Activated CD4-positive, alpha-beta memory T cell treated with anti-CD3 and anti-CD28 coated beads, Interleukin-2, amount 10 ng/mL, durations not matched to agents 7 days and 5 days (primary cell): ENCODE measurements around the gene SLC13A4. TPM values are rescaled to one million over a fixed set of nuclear protein-coding genes. Genes with fewer than 3 reads are reported as not detected.

Experiments
- CTCF ChIA-PET: fragments of 350-600 bp; sonication (Branson Sonifier 250); formaldehyde crosslinking; loops from one replicate; lab custom pipeline; 2021; ENCODE audit warnings: antibody characterized with exemption, inconsistent platforms; lab: Charles Lee
- POLR2A ChIA-PET: fragments of 350-600 bp; sonication (Branson Sonifier 250); formaldehyde crosslinking; loops from one replicate; lab custom pipeline; 2021; ENCODE audit warnings: antibody characterized with exemption; lab: Charles Lee
- DNase-seq: peaks from one replicate; pipeline ENCODE4 v3.0.0-alpha.2; 2020
- H3K27ac Mint-ChIP-seq: one replicate; pipeline ENCODE4 v1.8.0; 2021; ENCODE audit warnings: mild to moderate bottlenecking, mixed read lengths
- H3K27me3 Mint-ChIP-seq: one replicate; pipeline ENCODE4 v1.8.0; 2021; ENCODE audit warnings: mixed read lengths
- H3K36me3 Mint-ChIP-seq: one replicate; pipeline ENCODE4 v1.8.0; 2021; ENCODE audit warnings: low read depth, mixed read lengths
- H3K4me1 Mint-ChIP-seq: one replicate; pipeline ENCODE4 v1.8.0; 2021; ENCODE audit warnings: mixed read lengths
- H3K4me3 Mint-ChIP-seq: one replicate; pipeline ENCODE4 v1.8.0; 2021; ENCODE audit warnings: mild to moderate bottlenecking, mixed read lengths
- H3K9me3 Mint-ChIP-seq: one replicate; pipeline ENCODE4 v1.8.0; 2021; ENCODE audit warnings: mixed read lengths
- total RNA-seq, 2 experiments: library from RNA; stranded (reverse); gene quantifications; one replicate each; pipeline ENCODE4 v1.2.3, GENCODE V29; 2021

The SLC13A4 gene
- total RNA-seq, 2 experiments from 2014 or later: not detected

DNA sequence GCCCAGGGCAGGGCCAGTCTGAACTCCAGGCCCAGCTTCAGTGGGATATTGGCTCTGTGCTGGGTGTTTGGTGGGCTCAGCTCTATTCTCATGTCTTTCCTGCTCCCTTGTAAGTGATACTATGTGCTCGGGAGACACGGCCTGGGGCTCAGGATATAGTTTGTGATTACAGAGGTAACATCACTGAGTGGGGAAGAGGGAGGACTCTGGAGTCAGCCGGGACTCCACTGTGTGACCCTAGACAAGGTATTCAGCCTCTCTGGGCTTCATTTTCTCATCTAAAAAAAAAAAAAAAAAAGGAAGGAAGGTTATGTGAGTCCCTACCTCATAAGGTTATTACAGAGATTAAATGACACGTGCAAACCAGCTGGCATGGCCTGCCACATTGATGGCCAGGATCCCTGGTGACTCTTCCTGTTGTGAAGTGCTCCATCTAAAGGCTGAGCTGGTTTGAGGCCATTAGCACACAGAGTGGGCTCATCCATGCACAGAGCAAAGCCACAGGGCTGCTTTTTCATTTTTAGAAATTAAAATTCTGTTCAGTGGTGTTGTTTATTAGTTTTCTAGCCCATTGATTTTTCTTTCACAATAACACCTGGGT, 15.7 kb downstream of the SLC13A4 start:
- H3K4me3 Mint-ChIP-seq: no peak overlapping the region
- H3K36me3 Mint-ChIP-seq: no peaks in the 10 kb centered on the region
- H3K27ac Mint-ChIP-seq: no peak overlapping the region
- H3K27me3 Mint-ChIP-seq: no peaks in the 10 kb centered on the region
- DNase-seq: no peak
- ChIA-PET POLR2A (interaction anchor here (0.6 to 1.9 kb wide), 2 partner anchors 50 to 438 kb away, joined by 4 read pairs; partner anchors contain the start of gene STMP1), CTCF (interaction anchor here (0.6 to 3.9 kb wide), 9 partner anchors 12 to 483 kb away, joined by 3 to 26 read pairs (median 3); partner anchors contain the start of genes SLC13A4 and STMP1)
- H3K9me3 Mint-ChIP-seq: no peaks in the 10 kb centered on the region
- H3K4me1 Mint-ChIP-seq: no peaks in the 10 kb centered on the region

DNA sequence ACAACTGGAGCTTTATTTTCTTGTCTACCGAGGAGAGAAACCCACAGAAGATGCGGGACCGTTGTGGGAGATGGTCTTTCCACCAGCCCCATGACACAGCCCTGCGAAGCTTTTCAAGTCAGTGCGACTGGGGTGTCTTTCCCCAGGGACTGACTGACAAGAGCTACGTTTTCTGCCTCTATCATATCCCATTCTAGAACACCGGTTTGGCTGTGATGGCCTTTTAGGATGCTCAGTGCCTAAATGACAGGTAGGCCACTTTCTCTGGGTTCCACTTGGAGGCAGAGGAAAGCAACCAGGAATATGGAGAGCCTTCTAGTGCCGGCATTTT, 16.9 kb downstream of the SLC13A4 start:
- no peak for DNase-seq
- Mint-ChIP-seq H3K4me1 (no peaks in the 10 kb centered on the region), H3K27ac (no peak overlapping the region), H3K4me3 (no peak overlapping the region), H3K9me3 (no peaks in the 10 kb centered on the region), H3K27me3 (no peaks in the 10 kb centered on the region), H3K36me3 (no peaks in the 10 kb centered on the region)
- ChIA-PET CTCF (interaction anchor here (1.2 to 3.9 kb wide), 10 partner anchors 11 to 437 kb away, joined by 3 to 26 read pairs (median 5); partner anchors contain the start of genes SLC13A4 and STMP1), POLR2A (interaction anchor here (1.9 kb wide), 1 partner anchor 48 kb away, joined by 4 read pairs; the partner anchor contains the start of gene STMP1)

GRCh38 chr7:135710417-135711138, 17.4 kb downstream of the SLC13A4 start:
- no peaks in the 10 kb centered on the region for H3K36me3 Mint-ChIP-seq
- DNase-seq: peak; percentile 19
- H3K4me3 Mint-ChIP-seq: no peak overlapping the region
- H3K4me1 Mint-ChIP-seq: no peaks in the 10 kb centered on the region
- H3K27ac Mint-ChIP-seq: no peak overlapping the region
- ChIA-PET POLR2A (no interaction called here), CTCF (interaction anchor here (0.6 to 3.9 kb wide), 11 partner anchors 10 to 901 kb away, joined by 3 to 26 read pairs (median 4); partner anchors contain the start of gene STMP1)
- H3K27me3 Mint-ChIP-seq: no peaks in the 10 kb centered on the region
- H3K9me3 Mint-ChIP-seq: no peaks in the 10 kb centered on the region

- ChIA-PET CTCF (interaction anchor here (1.4 to 3.7 kb wide), 2 partner anchors 9 to 33 kb away, joined by 5 to 16 read pairs; no protein-coding TSS in a partner anchor), POLR2A (no interaction called here)
- Mint-ChIP-seq H3K27ac (no peak overlapping the region), H3K27me3 (no peaks in the 10 kb centered on the region), H3K9me3 (no peaks in the 10 kb centered on the region), H3K4me3 (no peak overlapping the region), H3K36me3 (no peaks in the 10 kb centered on the region), H3K4me1 (no peaks in the 10 kb centered on the region)
- DNase-seq: no peak
Measured at GRCh38 chr7:135709508-135709907, 18.5 kb downstream of the SLC13A4 start.

- DNase-seq: no peak
- no peaks in the 10 kb centered on the region for H3K4me1 Mint-ChIP-seq
- H3K9me3 Mint-ChIP-seq: no peaks in the 10 kb centered on the region
- ChIA-PET CTCF (no interaction called here), POLR2A (no interaction called here)
- no peaks in the 10 kb centered on the region for H3K36me3 Mint-ChIP-seq
- no peak overlapping the region for H3K4me3 Mint-ChIP-seq
- H3K27ac Mint-ChIP-seq: no peak overlapping the region
- H3K27me3 Mint-ChIP-seq: no peaks in the 10 kb centered on the region
Measured at GRCh38 chr7:135708041-135708440, 19.9 kb downstream of the SLC13A4 start.

DNA sequence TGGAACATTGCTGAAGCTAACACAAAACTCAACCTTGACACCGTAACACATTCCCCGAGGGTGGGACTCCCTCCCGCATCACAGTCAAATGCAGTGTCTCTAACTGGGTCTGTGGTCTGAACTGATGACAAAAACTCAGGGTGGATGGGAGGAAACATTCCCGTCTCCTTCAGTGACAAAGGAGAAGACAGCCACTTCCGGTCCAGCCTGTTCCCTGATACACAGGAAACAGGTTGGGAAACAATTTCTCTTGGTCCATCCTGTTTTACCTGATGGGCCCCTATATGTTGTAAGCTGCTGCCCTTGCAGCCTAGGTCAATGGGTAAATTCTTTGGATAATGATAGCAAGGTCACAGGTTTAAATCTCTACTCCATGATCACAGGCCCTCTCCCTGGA, 20.4 kb downstream of the SLC13A4 start:
- Mint-ChIP-seq H3K9me3 (no peaks in the 10 kb centered on the region), H3K4me3 (no peak overlapping the region), H3K27me3 (no peaks in the 10 kb centered on the region), H3K27ac (no peak overlapping the region), H3K4me1 (no peaks in the 10 kb centered on the region), H3K36me3 (no peaks in the 10 kb centered on the region)
- POLR2A ChIA-PET: no interaction called here
- no peak for DNase-seq
- CTCF ChIA-PET: no interaction called here

DNA sequence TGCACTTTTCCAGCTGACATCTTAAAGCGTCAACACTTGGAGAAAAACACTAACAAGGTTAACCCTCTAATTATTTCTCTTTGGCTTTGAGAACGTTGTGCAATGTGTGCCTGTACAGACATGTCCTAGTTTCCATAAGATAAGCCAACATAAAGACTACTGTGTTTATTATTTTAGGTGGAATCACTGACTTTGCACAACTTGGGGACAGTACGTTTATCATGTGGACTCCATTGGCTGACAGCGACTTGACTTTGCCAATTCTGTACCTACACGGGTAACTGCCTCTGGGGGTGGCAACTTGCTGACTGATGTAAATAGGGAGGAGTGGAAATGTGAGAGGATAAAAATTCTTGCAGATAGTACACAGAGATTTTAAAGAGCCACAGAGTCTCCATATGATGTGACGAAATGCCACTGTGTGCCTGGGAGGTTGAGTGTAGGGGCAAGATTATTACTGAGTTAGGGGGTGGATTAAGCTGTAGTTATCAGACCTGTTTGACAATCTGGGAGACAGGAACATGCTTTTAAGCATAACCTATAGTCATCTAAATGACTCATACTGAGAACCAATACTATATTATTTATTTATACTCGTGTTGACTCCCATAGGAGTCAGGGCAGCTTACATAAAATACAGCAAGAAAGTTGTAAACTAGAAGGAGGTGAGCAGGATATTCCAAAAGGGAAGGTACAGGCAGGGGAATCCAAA, 21.0 kb downstream of the SLC13A4 start:
- Mint-ChIP-seq H3K4me3 (no peak overlapping the region), H3K27ac (no peak overlapping the region), H3K9me3 (no peaks in the 10 kb centered on the region), H3K36me3 (no peaks in the 10 kb centered on the region), H3K27me3 (no peaks in the 10 kb centered on the region), H3K4me1 (no peaks in the 10 kb centered on the region)
- no peak for DNase-seq
- ChIA-PET CTCF (no interaction called here), POLR2A (no interaction called here)

DNA sequence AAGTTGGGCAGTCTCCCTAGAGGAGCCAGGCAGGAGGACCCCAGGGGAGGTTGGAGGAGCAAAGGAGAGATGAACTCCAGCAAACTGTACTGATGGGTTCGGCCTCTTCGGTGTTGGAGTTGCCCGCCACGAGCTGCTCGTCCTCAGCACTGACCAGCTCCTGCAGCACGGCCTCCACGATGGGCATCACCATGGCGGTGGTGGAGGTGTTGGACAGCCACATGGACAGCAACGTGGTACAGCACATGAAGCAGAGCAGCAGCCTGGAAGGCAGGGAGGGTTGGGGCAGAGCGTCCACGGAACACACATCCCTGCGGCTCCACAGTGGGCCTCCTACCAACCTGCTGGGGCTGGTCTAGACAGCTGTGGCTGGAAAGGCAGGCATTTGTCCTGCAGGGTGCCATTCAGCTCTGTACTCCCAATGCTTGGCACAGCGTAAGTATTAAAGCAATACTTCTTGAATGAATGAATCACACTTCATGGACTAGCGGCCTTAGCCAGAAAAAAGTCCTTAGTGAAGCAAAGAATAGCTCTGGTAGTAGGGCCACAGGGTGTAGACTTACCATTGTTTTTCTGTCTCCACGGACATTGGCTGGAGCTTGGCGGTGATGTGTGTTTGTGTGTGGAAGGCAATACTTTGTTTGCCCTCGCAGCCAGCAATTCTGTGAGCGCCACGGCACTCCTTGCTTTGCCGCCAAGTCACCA, 21.8 kb downstream of the SLC13A4 start:
- Mint-ChIP-seq H3K36me3 (no peaks in the 10 kb centered on the region), H3K27me3 (no peaks in the 10 kb centered on the region), H3K9me3 (no peaks in the 10 kb centered on the region), H3K4me1 (no peaks in the 10 kb centered on the region), H3K27ac (no peak overlapping the region), H3K4me3 (no peak overlapping the region)
- DNase-seq: no peak
- POLR2A ChIA-PET: no interaction called here
- CTCF ChIA-PET: interaction anchor here (0.6 kb wide), 2 partner anchors 18 to 168 kb away, joined by 3 read pairs; no protein-coding TSS in a partner anchor

GRCh38 chr7:135704698-135705097, 23.3 kb downstream of the SLC13A4 start:
- no peak for DNase-seq
- no peaks in the 10 kb centered on the region for H3K4me1 Mint-ChIP-seq
- H3K9me3 Mint-ChIP-seq: no peaks in the 10 kb centered on the region
- ChIA-PET POLR2A (no interaction called here), CTCF (interaction anchor here (1.0 kb wide), 1 partner anchor 304 kb away, joined by 3 read pairs; no protein-coding TSS in a partner anchor)
- H3K4me3 Mint-ChIP-seq: no peak overlapping the region
- H3K36me3 Mint-ChIP-seq: no peaks in the 10 kb centered on the region
- H3K27me3 Mint-ChIP-seq: no peaks in the 10 kb centered on the region
- no peak overlapping the region for H3K27ac Mint-ChIP-seq

- Mint-ChIP-seq H3K27ac (no peak overlapping the region), H3K4me3 (no peak overlapping the region), H3K36me3 (no peaks in the 10 kb centered on the region), H3K9me3 (no peaks in the 10 kb centered on the region), H3K27me3 (no peaks in the 10 kb centered on the region), H3K4me1 (no peaks in the 10 kb centered on the region)
- ChIA-PET CTCF (no interaction called here), POLR2A (no interaction called here)
- DNase-seq: no peak
Measured at GRCh38 chr7:135704074-135704473, 23.9 kb downstream of the SLC13A4 start.

GRCh38 chr7:135697276-135698049, 30.5 kb downstream of the SLC13A4 start:
- Mint-ChIP-seq H3K27me3 (no peaks in the 10 kb centered on the region), H3K4me3 (no peak overlapping the region), H3K27ac (no peak overlapping the region), H3K36me3 (no peaks in the 10 kb centered on the region), H3K9me3 (no peaks in the 10 kb centered on the region), H3K4me1 (no peaks in the 10 kb centered on the region)
- CTCF ChIA-PET: no interaction called here
- DNase-seq: no peak
- POLR2A ChIA-PET: no interaction called here

- no peak overlapping the region for H3K27ac Mint-ChIP-seq
- H3K9me3 Mint-ChIP-seq: no peaks in the 10 kb centered on the region
- no peaks in the 10 kb centered on the region for H3K4me1 Mint-ChIP-seq
- H3K27me3 Mint-ChIP-seq: no peaks in the 10 kb centered on the region
- ChIA-PET POLR2A (no interaction called here), CTCF (no interaction called here)
- H3K36me3 Mint-ChIP-seq: peaks cover 2% of the 10 kb centered on the region
- no peak for DNase-seq
- H3K4me3 Mint-ChIP-seq: no peak overlapping the region
Measured at GRCh38 chr7:135693558-135693957, 34.4 kb downstream of the SLC13A4 start.
